Fibroblast of lung (primary cell): ENCODE data around the gene MGAT4A.

Experiments used
- CTCF ChIP-seq, 2 donors: IDR thresholded peaks in 1 of 2; conservative IDR thresholded peaks in 1 of 2; 1 replicate in 1 of 2; 2 replicates in 1 of 2; pipeline ENCODE4 v1.5.1; 2011 to 2012; ENCODE audit warnings: low read length in 2 of 2, control low read depth in 1 of 2, inconsistent platforms in 1 of 2, low read depth in 1 of 2, mild to moderate bottlenecking in 1 of 2
- EZH2 ChIP-seq: IDR thresholded peaks from 2 replicates; pipeline ENCODE4 v1.5.1; 2012; ENCODE audit warnings: low read length, control low read depth, mild to moderate bottlenecking; ENCODE audit errors: missing control alignments

GRCh38 chr2:98570356-98570755 lies 160.6 kb downstream of the MGAT4A start:
- no peak for TF ChIP-seq EZH2
- TF ChIP-seq CTCF (conservative IDR thresholded peaks at IDR 0.05 in 1 of 2, IDR thresholded peaks at IDR 0.05 in 1 of 2; ENCODE audit: low read depth in 1 of 2, low read length in 2 of 2): no peak
